Mesothelial cell of epicardium (in vitro differentiated cells): ENCODE results near the gene LRFN3. TPM values are rescaled to one million over a fixed set of nuclear protein-coding genes. Genes with fewer than 3 reads are reported as not detected.
A peak's percentile ranks its signal among the peaks of the same experiment; 100 is the strongest.
"Not testable (repeated sequence)": the region's sequence is repeated elsewhere in the genome, so short reads cannot be mapped to it uniquely, and the experiment has no call there.

Experiments used
- DNase-seq, 2 experiments: peaks; one replicate each; pipeline ENCODE4 v3.0.0; 2021; ENCODE audit warnings: low spot score in 2 of 2; ENCODE audit not compliant: unreplicated experiment in 2 of 2
- H3K27ac Mint-ChIP-seq: 2 replicates; pipeline ENCODE4 v1.8.0; 2021; ENCODE audit warnings: mixed read lengths
- H3K27me3 Mint-ChIP-seq: 2 replicates; pipeline ENCODE4 v1.8.0; 2021; ENCODE audit warnings: low read depth, mixed read lengths
- H3K36me3 Mint-ChIP-seq: 2 replicates; pipeline ENCODE4 v1.8.0; 2021; ENCODE audit warnings: mixed read lengths
- H3K4me1 Mint-ChIP-seq: 2 replicates; pipeline ENCODE4 v1.8.0; 2021; ENCODE audit warnings: mixed read lengths
- H3K4me3 Mint-ChIP-seq: 2 replicates; pipeline ENCODE4 v1.8.0; 2021; ENCODE audit warnings: mild to moderate bottlenecking, moderate library complexity, mixed read lengths
- H3K9me3 Mint-ChIP-seq: 2 replicates; pipeline ENCODE4 v1.8.0; 2021; ENCODE audit warnings: mixed read lengths
- total RNA-seq: library from RNA; stranded (reverse); gene quantifications from 3 replicates; pipeline ENCODE4 v1.2.1, GENCODE V29; 2021
- TF ChIP-seq, protein P1 (sequence below): fragments of 200-600 bp; sonication (generic); IDR thresholded peaks from one replicate; pipeline ENCODE4 v1.5.0; 2021; ENCODE audit warnings: antibody characterized with exemption; ENCODE audit not compliant: unreplicated experiment

Gene LRFN3
- total RNA-seq, 1 donor from 2014 or later: 25.7 TPM

DNA sequence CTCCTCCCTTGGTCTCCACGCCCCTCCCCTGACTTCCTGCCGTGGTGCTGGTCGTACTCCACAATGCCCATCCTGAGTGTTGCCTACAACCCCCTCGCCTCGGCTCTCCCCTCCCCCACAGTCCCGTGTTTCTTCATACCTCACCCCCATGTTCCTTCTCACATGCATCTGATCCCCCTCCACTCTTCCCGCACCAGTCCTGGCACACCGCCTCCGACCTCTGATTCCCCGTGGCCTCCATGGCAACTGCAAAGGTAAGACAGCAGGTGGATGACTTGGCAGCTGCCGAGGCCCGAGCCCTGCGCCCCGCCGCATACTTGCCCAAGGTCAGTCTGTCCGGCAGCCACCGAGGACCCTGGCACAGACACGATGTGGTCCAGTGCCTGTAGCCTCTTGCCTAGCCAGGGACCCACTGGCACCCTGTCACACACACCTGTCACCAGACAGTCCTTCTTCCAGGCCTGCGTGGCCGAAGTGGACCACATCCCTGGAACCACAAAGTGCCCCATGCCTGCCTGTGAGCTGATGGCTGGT is 42.7 kb downstream of the LRFN3 start:
- H3K27ac Mint-ChIP-seq: no peak overlapping the region
- DNase-seq: no peak
- H3K36me3 Mint-ChIP-seq: no peaks in the 10 kb centered on the region
- H3K27me3 Mint-ChIP-seq: peaks cover 57% of the 10 kb centered on the region
- no peak overlapping the region for H3K4me3 Mint-ChIP-seq
- no peaks in the 10 kb centered on the region for H3K9me3 Mint-ChIP-seq
- no peaks in the 10 kb centered on the region for H3K4me1 Mint-ChIP-seq
- TF ChIP-seq, protein P1, sequence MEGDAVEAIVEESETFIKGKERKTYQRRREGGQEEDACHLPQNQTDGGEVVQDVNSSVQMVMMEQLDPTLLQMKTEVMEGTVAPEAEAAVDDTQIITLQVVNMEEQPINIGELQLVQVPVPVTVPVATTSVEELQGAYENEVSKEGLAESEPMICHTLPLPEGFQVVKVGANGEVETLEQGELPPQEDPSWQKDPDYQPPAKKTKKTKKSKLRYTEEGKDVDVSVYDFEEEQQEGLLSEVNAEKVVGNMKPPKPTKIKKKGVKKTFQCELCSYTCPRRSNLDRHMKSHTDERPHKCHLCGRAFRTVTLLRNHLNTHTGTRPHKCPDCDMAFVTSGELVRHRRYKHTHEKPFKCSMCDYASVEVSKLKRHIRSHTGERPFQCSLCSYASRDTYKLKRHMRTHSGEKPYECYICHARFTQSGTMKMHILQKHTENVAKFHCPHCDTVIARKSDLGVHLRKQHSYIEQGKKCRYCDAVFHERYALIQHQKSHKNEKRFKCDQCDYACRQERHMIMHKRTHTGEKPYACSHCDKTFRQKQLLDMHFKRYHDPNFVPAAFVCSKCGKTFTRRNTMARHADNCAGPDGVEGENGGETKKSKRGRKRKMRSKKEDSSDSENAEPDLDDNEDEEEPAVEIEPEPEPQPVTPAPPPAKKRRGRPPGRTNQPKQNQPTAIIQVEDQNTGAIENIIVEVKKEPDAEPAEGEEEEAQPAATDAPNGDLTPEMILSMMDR: no peak

DNA sequence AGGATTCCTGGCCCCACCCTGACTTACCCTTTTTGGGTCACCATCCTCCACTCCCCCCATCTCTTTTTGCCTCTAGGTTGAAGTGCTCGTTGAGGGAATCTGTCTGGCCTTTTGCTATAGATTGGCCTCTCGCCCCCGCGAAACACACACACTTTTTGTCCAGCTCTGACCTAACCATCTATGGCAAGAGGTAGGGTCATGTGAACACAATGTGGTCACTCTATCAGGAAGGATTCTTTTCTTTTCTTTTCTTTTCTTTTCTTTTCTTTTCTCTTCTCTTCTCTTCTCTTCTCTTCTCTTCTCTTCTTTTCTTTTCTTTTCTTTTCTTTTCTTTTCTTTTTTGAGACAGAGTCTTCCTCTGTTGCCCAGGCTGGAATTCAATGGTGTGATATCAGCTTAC is 44.8 kb downstream of the LRFN3 start:
- not testable (repeated sequence) for H3K4me3 Mint-ChIP-seq, H3K4me1 Mint-ChIP-seq, H3K27ac Mint-ChIP-seq, H3K36me3 Mint-ChIP-seq, H3K9me3 Mint-ChIP-seq, DNase-seq
- peaks cover 74% of the 10 kb centered on the region for H3K27me3 Mint-ChIP-seq

DNA sequence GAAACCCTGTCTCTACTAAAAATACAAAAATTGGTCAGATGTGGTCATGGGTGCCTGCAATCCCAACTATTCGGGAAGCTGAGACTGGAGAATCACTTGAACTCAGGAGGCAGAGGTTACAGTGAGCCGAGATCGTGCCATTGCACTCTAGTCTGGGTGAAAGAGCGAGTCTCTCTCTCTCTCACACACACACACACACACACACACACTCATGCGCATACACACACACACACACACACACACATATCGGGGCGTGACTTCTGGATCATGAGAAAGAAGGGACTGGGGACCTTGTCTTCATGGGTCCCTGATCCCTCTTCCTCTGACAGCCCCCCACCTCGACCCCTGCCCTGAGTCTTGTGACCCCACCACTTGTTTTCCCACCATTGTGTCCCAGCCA is 47.0 kb downstream of the LRFN3 start:
- no peak for DNase-seq
- no peaks in the 10 kb centered on the region for H3K9me3 Mint-ChIP-seq
- peaks cover 3% of the 10 kb centered on the region for H3K4me1 Mint-ChIP-seq
- H3K36me3 Mint-ChIP-seq: no peaks in the 10 kb centered on the region
- no peak overlapping the region for H3K27ac Mint-ChIP-seq
- no peak overlapping the region for H3K4me3 Mint-ChIP-seq
- TF ChIP-seq, protein P1: no peak
- peaks cover 84% of the 10 kb centered on the region for H3K27me3 Mint-ChIP-seq

DNA sequence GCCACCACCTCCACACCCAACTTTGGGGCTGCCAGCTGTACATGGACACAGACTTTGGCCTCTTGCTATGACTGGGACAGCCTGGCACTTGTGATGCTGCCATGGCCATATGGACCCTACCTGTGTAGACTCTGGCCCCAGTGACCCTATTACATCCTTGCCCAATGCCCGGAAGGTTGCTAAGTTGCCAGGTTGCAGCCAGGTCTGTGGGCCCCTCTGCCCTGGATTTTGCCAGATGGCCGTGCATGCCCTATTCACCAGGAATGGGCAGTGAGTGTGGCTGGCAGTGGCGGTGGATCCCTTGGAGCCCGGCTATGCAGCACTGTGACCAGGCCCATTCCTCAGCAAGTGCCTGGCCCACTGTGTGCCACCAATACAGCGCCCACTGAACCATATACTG is 49.9 kb downstream of the LRFN3 start:
- H3K4me3 Mint-ChIP-seq: peak overlapping the region; percentile 72

DNA sequence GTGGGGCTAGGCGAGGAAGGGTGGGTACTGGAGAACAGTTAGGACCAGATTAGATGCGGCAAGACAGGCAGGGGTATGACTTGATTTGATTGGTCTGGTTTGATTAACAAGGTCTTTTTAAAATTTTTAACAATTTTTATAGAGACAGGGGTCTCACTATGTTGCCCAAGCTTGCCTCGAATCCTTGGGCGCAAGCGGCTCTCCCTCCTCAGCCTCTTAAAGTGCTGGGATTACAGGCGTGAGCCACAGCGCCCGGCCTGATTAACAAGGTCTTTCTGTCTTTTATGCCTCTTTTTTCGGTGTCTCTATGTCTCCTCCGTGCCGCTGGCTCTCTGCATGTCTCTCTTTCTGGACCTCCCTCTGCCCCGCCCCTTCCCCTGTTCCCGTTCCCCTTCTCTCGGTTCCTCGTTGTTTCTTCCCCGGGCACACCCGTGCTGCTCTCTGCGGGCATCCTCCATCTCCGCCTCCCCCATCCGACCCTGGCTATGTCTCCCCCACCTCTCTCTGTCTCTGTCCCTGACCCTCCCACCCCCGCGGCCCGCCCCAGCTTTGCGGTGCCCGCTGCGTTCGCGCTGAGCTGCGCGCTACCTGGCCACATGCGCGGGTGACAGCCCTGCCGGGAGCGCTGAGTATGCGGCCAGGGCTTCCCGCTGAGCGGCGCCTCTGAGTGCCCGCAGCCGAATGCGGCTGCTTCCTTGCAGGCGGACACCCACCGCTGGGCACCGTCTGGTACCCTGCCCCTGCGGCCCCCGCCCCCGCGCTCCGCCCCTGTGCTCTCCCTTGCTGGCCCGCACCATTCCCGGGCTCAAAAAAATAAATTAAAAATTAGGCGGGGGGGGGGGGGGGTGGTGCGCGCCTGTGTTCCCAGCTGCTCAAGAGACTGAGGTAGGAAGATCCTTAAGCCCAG is 50.7 kb downstream of the LRFN3 start:
- Mint-ChIP-seq H3K27ac (no peak overlapping the region), H3K9me3 (no peaks in the 10 kb centered on the region), H3K36me3 (no peaks in the 10 kb centered on the region), H3K27me3 (peaks cover 77% of the 10 kb centered on the region), H3K4me1 (peaks cover 3% of the 10 kb centered on the region), H3K4me3 (peak overlapping the region; percentile 72)
- TF ChIP-seq, protein P1: no peak
- DNase-seq: no peak

More for the DNA sequence above, 49.9 kb downstream of the LRFN3 start:
- H3K4me1 Mint-ChIP-seq: peaks cover 3% of the 10 kb centered on the region
- no peak for DNase-seq
- no peaks in the 10 kb centered on the region for H3K36me3 Mint-ChIP-seq
- H3K9me3 Mint-ChIP-seq: no peaks in the 10 kb centered on the region
- H3K27ac Mint-ChIP-seq: no peak overlapping the region
- H3K27me3 Mint-ChIP-seq: peaks cover 83% of the 10 kb centered on the region
- TF ChIP-seq, protein P1: no peak

DNA sequence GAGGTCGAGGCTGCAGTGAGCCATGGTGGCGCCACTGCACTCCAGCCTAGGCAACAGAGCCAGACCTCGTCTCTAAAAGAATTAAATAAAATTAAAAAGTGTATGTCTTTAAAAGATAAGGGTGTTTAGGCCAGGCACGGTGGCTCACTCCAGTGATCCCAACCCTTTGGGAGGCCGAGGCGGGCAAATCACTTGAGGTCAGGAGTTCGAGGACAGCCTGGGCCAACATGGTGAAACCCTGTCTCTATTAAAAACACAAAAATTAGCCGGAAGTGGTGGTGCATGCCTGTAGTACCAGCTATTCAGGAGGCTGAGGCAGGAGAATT is 51.4 kb downstream of the LRFN3 start:
- H3K9me3 Mint-ChIP-seq: no peaks in the 10 kb centered on the region
- TF ChIP-seq, protein P1: no peak
- no peaks in the 10 kb centered on the region for H3K36me3 Mint-ChIP-seq
- no peak overlapping the region for H3K27ac Mint-ChIP-seq
- H3K27me3 Mint-ChIP-seq: peaks cover 70% of the 10 kb centered on the region
- peak overlapping the region; percentile 72 for H3K4me3 Mint-ChIP-seq
- no peak for DNase-seq
- peaks cover 3% of the 10 kb centered on the region for H3K4me1 Mint-ChIP-seq
